ENCODE results near the gene DMAC1.
A peak's percentile ranks its signal among the peaks of the same experiment; 100 is the strongest.

DMAC1 gene, protein sequence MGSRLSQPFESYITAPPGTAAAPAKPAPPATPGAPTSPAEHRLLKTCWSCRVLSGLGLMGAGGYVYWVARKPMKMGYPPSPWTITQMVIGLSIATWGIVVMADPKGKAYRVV

DNA sequence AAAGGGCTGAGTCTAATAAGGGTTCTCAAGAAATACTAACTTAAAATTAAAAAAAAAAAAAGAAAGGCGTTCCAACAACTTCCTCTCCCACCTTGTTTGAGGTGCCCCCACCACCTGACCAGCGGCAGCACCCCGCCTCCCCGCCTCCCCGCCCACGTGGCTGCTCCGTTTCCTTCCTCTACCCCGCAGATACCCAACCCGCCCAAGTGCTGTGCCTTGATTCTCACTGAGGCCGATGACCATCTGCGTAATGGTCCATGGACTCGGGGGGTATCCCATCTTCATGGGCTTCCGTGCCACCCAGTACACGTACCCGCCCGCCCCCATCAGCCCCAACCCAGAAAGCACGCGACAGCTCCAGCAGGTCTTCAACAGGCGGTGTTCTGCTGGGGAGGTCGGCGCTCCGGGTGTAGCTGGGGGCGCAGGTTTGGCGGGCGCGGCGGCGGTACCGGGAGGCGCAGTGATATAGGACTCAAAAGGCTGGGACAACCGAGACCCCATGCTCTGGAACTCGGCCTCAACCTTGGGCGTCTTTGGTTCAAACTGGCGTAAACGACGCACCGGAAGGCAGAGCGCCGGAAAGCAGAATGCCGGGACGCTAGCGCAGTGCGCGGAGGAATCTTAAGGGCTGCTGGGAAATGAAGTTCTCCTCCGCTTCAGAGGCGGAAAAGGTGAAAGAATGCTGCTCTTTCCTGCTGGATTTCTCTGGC is at the start of gene DMAC1:
Gene DMAC1 (minus strand): TSS at position 545 of the 710 bp plus-strand sequence. CDS start 44 bp downstream, at position 501.
- peak; percentile 76 for DNase-seq

DNA sequence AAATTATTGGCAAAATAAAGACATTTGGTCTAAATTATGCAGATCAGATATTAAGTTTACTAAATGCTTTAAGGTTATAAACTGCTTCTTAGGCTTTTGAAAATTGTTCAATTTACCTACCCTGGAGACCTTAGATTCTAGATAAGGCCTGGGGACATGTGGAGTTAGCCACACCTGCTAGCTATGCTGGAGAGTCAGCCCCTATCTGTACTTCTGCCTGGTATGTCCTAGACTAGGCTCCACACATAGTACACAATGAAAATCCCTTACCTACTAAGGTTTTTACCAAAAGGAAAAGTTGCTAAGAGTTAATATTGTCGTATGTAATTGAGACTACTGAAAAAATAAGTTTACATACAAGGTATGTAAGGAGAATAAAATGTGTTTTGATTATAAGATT is 49.8 kb upstream of the DMAC1 start:
- DNase-seq: no peak

DNA sequence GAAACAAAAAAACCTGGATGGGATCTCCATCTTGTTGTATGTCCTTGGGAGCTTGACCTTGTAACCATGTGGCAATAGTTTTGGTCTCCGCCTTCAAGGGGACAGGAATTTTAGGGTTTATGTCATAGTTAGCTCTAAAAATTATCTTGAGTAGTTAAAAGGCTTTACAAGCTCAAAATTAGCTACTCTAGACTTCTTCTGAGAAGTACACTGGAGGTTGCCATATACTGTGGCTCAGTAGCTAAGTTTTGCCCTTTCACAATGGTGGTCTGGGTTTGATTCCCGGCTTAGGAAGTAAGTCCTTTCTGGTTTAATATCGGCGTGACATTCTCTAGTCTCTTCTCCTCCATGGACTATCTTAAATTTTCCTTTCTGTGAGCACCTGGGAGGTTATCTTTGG is 48.9 kb upstream of the DMAC1 start:
- DNase-seq: no peak

DNA sequence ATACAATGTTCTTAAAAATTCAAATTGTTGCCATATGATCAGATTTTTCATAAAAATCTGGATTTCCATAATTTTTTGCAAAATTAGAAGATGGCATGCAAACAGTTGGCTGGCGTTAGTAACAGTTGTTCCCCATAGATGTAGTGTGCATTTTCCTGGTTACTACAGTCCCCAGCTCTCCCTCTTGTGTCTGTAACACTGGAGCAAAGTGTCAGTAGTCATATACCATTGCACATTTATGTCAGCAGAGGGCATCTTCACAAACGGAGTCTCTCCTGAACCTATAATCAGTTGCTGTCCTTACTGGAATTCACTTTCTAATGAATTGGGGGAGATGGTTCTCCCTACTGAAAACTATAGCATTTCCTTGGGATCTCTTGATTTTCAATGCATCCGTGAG is 44.7 kb upstream of the DMAC1 start:
- no peak for DNase-seq

DNA sequence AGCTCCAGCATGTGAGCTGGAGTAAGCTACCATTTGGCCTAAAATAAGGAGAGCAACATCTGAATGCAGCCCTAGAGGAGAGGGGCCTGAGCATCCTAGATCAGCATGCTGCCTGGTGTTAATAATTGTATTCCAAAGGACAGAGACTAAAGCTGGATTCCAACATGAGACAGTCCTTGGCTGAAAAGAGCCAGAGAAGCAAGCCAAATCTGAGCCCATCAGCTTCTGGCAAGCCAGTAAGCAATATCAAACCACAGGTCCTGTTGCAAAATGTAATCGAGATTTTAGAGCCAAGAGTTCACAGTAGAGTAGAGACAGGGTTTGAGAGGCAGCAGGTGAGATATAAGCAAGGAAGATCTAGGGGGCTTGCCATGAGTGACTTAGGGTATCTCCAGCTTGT is 42.3 kb upstream of the DMAC1 start:
- no peak for DNase-seq

DNA sequence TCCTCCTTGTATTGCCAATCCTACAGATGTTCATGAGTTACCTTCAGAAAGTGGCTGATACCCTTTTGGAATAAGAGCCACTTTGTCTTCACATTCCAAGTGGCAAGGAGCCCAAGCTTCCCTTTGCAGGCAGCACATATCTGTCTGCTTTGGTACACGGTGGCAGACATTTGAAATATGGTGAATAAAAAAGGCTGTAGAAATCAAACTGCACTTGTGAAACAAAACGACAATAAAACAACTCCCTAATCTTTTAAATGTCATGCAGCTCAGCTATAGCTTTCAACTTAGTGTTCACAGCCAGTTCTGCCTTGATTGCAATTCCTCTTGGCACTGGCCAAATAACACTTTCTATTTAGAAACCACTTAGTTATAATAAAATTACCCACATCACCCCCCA is 35.0 kb upstream of the DMAC1 start:
- DNase-seq: no peak

DNA sequence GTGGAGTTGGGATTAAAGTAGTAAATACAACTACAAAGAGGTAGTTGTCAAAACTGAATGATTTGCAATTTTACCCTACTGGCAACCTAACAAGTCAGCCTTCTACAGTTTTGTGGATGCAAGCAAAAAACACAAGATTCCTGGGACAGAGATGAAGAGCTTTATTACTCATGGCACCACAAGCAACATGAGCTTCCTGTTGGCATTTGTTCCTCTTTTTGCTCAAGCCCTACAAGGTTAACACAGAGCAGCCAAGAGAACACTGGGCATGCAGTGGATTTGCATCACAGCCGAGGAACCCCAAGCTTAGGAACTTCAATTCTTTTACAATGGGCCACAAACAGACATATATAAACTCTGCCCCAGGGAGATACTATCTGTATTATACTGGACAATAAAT is 28.8 kb upstream of the DMAC1 start:
- DNase-seq: no peak

DNA sequence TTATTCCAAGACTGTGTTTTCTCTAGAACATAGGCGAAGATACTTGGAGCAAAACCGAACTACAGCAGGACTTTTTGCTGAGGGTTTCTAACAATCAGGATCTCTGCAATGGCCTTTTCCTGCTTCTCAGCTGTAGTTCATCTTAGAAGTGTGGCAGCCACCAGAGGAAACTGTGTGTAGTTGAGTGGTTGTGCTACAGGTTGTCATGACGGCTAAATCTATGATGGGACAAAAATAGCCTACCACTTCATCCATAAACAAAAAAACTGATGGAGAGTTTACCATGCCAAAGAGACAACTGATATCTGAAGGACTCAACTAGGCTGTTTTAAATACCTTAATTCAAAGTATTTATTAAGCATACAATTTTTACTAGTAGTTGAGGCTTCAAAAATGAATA is 28.2 kb upstream of the DMAC1 start:
- DNase-seq: no peak

DNA sequence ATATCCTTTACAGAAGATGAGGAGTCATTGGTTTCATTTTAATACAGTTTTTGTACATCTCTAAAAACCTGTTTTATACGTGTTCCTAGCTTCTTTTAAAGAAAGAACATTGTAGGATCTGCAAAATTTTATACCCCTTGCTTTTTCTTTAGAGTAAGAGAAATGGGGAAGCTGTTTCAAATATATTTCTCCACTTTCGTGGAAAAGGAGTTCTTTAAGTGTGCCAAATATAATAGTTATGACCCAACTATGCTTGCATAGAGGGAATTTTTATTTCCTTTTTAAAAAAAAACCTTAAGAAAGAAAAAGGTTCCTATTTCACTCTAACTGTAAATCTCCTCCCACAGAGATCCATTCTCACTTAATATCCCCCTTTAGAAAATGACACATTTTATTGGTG is 27.5 kb upstream of the DMAC1 start:
- DNase-seq: no peak

DNA sequence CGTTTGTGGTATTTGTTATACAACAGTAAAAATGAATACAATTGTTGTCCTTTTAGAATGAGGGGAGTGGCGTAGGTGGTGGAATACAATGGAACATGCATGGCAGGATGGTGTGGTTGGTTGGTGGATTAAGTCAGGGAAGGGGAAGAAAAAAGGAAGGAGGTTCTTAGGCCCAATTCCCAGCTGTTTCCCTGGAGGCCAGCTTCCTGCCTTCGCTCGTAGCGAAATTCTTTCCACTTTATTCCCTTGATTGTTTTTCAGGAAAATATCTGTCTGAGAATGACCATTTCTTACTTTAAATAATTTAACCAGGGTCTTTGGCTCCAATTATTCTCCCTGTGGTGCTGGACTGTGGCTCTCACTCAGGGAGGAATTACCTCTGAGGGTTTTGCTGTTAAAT is 24.1 kb upstream of the DMAC1 start:
- DNase-seq: no peak

DNA sequence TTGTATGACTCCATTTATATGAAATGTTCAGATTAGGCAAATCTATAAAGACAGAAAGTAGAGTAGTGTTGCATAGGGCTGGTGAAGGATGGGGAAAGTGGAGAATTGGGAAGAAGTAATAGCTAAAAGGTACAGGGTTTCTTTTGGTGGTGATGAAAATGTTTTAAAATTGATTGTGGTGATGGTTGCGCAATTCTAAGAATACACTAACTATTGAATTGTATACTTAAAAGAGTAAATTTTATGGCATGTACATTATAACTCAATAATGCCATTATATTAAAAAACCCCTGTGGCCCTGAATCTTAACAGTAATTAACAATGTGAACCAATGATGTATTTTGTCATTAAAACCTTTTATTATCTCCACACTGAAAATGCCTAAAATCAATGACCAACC is 20.4 kb upstream of the DMAC1 start:
- no peak for DNase-seq

DNA sequence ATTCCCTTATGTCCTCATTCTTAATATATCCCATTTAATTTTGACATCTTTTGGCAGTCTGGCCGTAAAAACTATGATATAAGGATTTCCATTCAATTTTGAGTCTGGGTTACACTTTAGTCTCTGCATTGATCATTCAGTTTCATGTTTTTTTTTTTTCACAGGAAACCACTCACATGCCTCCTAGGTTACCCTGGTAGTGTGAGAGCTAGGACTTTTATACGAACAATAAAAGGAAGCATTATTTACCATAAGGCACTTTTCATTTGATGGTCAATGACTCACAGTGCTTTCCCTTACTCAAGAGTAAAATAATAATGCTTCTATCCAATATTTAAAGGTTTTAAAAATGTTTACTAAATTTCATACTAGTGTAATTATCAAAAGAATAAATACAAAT is 16.4 kb upstream of the DMAC1 start:
- DNase-seq: no peak

DNA sequence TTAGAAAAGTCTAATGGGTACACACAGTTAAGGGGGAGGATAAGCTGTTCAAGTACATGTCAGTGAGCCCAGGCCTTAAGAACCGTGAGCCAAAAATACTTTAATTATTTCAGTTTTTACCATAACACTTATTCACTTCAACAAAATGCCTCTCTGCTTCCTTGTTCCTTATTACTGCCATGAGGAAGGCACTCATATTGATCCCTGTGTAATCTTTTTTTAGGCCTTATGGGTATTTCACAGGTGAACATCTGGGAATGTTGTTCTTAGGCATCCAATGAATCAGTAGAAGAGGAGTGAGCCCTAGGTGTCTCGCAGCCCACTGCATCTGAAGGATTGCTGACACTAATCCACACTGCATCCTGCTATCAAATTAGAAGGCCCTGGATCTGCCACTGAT is 13.5 kb upstream of the DMAC1 start:
- no peak for DNase-seq

DNA sequence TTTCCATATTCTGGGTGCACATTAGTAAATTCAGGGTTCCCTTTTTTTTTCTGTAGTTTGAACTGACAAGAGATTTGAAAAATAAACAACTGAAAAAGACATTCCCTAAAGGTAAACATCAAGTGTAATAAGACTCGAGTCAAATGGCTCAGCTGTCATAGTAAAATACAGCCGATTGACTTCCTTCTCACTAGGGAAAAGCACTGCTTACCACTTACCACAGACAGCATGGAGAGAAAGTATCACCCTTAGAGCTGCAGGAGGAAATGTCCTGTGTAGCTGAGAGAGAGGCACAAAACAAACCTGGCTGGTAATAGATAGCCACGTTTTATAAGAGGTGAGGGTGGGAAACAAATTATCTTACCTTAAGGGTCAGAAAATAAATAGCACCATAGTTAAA is 12.1 kb upstream of the DMAC1 start:
- DNase-seq: no peak

DNA sequence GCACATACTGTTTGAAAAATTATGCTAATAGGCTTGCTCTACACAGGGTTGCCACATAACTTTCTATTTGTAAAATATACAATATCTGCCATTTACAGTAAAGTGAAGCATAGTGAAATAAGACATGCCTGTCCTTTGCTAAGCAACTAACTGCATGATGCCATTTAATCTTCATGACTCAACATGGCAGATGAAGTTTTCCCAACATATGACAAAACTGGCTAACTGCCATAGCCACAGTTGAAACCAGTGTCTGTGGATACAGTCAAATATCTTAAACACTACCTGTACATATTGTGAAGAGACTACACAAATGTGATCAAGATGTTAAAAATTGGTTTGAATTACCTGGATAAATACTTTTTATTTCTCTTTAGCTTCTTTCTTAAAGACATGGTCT is 3.1 kb upstream of the DMAC1 start:
- no peak for DNase-seq

DNA sequence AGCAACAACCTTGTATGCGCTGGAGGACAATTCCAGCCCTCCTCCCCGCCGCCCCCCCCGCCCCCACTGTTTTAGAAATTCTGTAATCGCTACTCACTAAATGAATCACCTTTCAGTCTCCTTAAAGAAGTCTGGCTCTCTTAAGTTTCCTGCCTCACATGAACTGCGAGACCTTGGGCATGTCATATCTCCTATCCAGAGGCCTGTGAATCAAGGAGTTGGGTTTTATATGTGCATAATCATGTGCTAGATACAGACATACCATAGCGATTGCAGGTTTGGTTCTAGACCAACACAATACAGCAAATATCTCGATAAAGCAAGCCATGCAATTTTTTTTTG is 337 bp upstream of the DMAC1 start:
- DNase-seq: no peak

DNA sequence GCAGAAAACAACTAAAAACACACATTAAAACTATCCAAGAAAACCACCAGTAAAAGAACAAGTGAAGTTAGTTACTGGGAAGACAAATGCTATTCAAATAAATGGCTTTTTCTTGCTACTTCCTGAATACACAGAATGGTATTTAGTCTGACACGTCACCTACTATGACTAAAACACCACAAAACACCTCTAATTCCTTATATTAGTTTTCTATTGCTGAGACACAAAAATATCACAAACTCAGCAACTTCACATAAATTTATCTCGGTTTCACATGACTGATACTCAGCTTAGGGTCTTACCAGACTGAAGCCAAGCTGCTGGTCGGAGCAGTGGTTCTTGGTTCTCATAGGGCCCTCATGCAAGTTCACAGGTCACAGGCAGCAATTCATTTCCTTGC is 5.4 kb downstream of the DMAC1 start:
- no peak for DNase-seq

DNA sequence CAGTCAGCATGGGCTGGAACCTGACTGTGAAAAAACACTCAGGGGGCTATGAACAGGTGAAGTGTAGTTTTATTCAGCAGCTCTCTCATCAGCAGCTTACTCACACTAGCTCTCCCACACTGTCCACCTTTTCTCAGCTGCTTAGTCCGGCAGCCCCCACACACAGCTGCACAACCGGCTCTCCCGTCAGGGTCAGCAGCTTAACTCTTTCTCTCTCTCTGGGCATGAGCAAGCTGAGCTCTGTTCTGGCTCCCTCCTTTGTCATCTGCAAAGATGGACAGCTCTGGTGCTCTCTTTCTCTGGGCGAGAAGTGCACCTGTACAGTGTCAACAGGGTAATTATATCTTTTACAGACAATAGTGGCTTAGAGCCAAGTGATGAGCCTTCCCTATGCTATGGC is 8.2 kb downstream of the DMAC1 start:
- no peak for DNase-seq

DNA sequence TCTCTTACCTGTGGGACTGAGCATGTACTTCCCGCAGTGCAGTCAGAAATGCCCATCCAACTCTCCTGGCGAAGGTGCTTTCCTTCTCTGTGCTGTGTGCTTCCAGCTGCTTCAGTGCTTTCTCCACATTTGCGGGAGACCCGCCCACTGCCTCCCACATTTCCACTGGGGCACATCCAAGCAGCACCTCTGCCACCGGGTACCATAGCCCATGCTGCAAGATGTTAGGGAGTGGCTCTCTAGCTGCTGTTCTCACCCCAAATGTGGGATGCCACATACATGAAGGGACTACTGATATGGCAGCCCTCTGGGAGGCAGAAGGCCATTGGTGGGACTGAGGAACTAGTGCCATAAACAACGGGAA is 8.8 kb downstream of the DMAC1 start:
- no peak for DNase-seq

DNA sequence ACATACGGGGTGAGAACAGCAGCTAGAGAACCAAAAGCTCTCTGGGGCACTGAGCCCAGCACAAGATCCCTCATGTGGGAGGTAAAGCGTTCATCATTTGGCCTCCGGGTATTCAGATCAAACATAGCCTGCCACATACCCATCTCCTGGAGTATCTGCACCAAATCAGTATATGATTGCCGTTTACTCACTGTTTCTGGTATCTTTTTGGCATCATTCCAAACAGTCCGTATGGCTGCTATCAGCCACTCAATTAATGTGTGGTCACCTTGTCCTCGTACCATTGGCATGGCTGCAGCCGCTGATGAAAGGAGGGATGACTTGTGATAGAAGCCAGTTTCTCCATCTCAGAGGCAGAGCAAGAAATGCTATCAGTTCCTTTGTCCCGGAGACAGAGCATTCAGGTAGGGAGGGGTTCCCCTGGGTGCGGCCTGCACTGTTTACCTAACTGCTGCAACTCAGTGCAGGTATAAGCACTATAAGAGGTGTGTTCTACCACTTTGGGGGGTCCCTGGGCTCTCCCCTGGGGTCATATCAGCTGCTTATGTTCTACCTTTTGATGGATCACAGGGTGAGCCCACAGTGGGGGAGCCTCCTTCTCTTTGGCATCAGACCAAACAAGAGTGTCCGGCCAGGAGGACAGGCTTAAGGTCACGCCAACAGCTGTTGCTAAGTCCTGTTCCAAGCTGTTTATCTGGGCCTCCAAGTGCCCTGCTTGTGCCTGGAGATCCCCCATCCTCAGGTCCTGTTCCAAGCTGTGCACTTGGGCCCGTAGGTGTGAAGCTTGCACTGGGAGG is 9.4 kb downstream of the DMAC1 start:
- DNase-seq: no peak

DNA sequence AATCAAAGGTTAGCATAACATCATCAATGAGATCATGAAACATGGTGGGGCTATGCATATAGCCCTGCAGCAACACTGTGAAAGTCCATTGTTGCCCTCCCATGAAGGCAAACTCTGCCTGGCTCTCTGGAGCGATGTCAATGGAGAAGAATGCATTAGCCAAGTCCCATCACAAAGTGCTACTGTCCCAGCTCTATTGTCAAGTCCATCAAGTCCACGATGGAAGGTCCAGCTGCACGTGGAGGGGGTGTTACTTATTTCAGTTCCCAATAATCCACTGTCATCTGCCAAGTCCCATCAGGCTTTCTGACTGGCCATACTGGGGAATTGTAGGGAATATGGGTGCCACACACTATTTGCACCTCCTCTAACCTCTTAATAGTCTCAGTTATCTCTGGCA is 10.8 kb downstream of the DMAC1 start:
- no peak for DNase-seq

DNA sequence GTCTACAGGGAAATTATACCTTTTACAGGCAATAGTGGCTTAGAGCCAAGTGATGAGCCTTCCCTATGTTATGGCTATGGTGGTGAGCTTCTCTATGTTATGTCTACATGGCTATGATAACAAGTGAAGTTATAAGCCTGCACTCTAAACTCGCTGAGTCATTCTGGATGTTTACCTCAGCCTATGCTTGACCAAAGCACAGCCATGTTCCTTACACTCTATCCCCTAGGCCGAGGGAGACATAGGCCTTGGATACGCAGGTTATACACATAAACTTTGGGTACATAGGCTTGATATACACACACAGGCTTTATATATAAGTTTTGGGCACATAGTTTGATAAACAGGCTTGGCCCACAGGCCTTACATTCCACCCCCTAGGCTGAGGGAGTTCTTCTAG is 13.8 kb downstream of the DMAC1 start:
- DNase-seq: no peak

DNA sequence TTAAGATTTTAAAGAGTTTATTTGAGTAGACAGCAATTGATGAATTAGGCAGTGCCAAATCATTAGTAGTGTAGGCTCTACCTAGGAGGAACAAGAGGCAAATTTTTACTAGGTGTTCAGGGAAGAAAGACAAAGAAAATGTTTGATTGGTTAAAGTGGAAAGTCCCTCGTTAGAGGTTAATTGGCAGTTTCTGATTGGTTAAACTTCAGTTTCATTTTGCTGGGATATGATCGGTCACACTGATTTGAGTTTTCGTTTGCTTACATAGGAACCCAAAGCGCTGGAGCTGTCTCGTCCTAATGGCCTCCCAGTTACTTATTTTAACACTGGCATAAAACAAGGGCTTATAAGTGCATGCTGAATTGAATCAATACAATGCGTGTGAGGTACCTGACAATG is 15.1 kb downstream of the DMAC1 start:
- no peak for DNase-seq

DNA sequence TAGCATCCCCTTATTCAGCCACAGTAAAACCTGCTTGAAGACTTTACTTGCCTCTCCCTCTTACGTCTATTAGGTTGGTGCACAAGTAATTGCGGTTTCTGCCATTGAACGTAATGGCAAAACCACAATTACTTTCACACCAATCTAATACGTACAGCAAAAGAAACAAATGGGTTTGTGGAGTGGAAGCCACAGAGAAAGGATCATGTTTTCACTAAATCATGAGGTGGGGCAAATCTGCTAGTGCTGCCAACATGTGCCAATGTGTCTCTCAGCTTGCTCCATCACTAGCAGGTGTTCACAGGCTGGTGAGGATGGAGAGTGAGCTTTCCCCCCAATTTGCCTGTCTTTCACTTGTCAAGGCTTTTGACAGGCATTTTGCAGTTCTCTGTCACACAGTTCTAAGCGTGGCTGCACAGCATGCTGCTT is 15.9 kb downstream of the DMAC1 start:
- no peak for DNase-seq
